Measurements from ENCODE around the gene G6PC3.

- no peak for TF ChIP-seq CTCF (IDR thresholded peaks at IDR 0.05; ENCODE audit: poor library complexity)
- TF ChIP-seq EZH2 (IDR thresholded peaks at IDR 0.05; ENCODE audit: borderline replicate concordance), result no peak
Observed at GRCh38 chr17:44071772-44072171, 1.2 kb downstream of the G6PC3 start.

Data from hepatocyte (in vitro differentiated cells).